Testis (tissue), 2 donors: ENCODE results near the gene FAM241B.

ENCODE experiments used
- POLR2A ChIP-seq: fragments of 450-650 bp; IDR thresholded peaks from one replicate; pipeline ENCODE4 v1.6.1; 2017; ENCODE audit warnings: antibody characterized with exemption, mild to moderate bottlenecking, moderate library complexity
- TF ChIP-seq, protein P1 (sequence below), 3 experiments: fragments of 450-650 bp in 2 of 3; fragments of 200-600 bp in 1 of 3; sonication (generic) in 1 of 3; IDR thresholded peaks; one replicate each; pipeline ENCODE4 v1.5.1; 2016 to 2019; ENCODE audit warnings: antibody characterized with exemption in 3 of 3, mild to moderate bottlenecking in 2 of 3, moderate library complexity in 1 of 3

GRCh38 chr10:69633673-69634635, 3.9 kb downstream of the FAM241B start:
- TF ChIP-seq, protein P1, sequence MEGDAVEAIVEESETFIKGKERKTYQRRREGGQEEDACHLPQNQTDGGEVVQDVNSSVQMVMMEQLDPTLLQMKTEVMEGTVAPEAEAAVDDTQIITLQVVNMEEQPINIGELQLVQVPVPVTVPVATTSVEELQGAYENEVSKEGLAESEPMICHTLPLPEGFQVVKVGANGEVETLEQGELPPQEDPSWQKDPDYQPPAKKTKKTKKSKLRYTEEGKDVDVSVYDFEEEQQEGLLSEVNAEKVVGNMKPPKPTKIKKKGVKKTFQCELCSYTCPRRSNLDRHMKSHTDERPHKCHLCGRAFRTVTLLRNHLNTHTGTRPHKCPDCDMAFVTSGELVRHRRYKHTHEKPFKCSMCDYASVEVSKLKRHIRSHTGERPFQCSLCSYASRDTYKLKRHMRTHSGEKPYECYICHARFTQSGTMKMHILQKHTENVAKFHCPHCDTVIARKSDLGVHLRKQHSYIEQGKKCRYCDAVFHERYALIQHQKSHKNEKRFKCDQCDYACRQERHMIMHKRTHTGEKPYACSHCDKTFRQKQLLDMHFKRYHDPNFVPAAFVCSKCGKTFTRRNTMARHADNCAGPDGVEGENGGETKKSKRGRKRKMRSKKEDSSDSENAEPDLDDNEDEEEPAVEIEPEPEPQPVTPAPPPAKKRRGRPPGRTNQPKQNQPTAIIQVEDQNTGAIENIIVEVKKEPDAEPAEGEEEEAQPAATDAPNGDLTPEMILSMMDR (IDR thresholded peaks at IDR 0.05) = no peak
- TF ChIP-seq POLR2A = no peak
